Type B pancreatic cell (in vitro differentiated cells): Measurements from ENCODE around the gene SNX15. TPM values are rescaled to one million over a fixed set of nuclear protein-coding genes. Genes with fewer than 3 reads are reported as not detected.
"Not testable (repeated sequence)": the region's sequence is repeated elsewhere in the genome, so short reads cannot be mapped to it uniquely, and the experiment has no call there.

Experiments
- DNase-seq: peaks from one replicate; pipeline ENCODE4 v3.0.0; 2021; ENCODE audit warnings: mixed read lengths; ENCODE audit not compliant: unreplicated experiment; ENCODE audit errors: extremely low spot score
- H3K27ac Mint-ChIP-seq: 2 replicates; pipeline ENCODE4 v1.8.0; 2021; ENCODE audit warnings: mild to moderate bottlenecking, mixed read lengths
- H3K27me3 Mint-ChIP-seq: 2 replicates; pipeline ENCODE4 v1.8.0; 2021; ENCODE audit warnings: mixed read lengths
- H3K36me3 Mint-ChIP-seq: 2 replicates; pipeline ENCODE4 v1.8.0; 2021; ENCODE audit warnings: mixed read lengths
- H3K4me1 Mint-ChIP-seq: one replicate; pipeline ENCODE4 v1.8.0; 2021; ENCODE audit warnings: mixed read lengths; ENCODE audit not compliant: unreplicated experiment
- H3K4me3 Mint-ChIP-seq: 2 replicates; pipeline ENCODE4 v1.8.0; 2021; ENCODE audit warnings: mild to moderate bottlenecking, mixed read lengths
- H3K9me3 Mint-ChIP-seq: 2 replicates; pipeline ENCODE4 v1.8.0; 2021; ENCODE audit warnings: mixed read lengths
- CTCF ChIP-seq: fragments of 200-600 bp; sonication (generic); conservative IDR thresholded peaks from 2 replicates; pipeline ENCODE4 v1.5.0; 2021; ENCODE audit warnings: antibody characterized with exemption, mild to moderate bottlenecking
- total RNA-seq: library from RNA; stranded (reverse); gene quantifications from 2 replicates; pipeline ENCODE4 v1.2.1, GENCODE V29; 2021; ENCODE audit warnings: low replicate concordance

The SNX15 gene
- total RNA-seq, 1 donor from 2014 or later = 25.3 TPM

- no peaks in the 10 kb centered on the region for H3K9me3 Mint-ChIP-seq
- H3K27ac Mint-ChIP-seq = no peak overlapping the region
- DNase-seq = no peak
- H3K36me3 Mint-ChIP-seq = no peaks in the 10 kb centered on the region
- no peak overlapping the region for H3K4me3 Mint-ChIP-seq
- H3K4me1 Mint-ChIP-seq = peaks cover 11% of the 10 kb centered on the region
- no peak for TF ChIP-seq CTCF
- no peaks in the 10 kb centered on the region for H3K27me3 Mint-ChIP-seq
These were observed 27.8 kb upstream of the SNX15 start for GRCh38 chr11:64999478-64999877.

GRCh38 chr11:65002706-65003105, 24.5 kb upstream of the SNX15 start:
- TF ChIP-seq CTCF = no peak
- no peak overlapping the region for H3K4me3 Mint-ChIP-seq
- peaks cover 7% of the 10 kb centered on the region for H3K4me1 Mint-ChIP-seq
- H3K27ac Mint-ChIP-seq = no peak overlapping the region
- no peaks in the 10 kb centered on the region for H3K36me3 Mint-ChIP-seq
- no peaks in the 10 kb centered on the region for H3K27me3 Mint-ChIP-seq
- H3K9me3 Mint-ChIP-seq = no peaks in the 10 kb centered on the region
- DNase-seq = no peak

- Mint-ChIP-seq H3K4me1 (peaks cover 5% of the 10 kb centered on the region), H3K27ac (no peak overlapping the region), H3K4me3 (no peak overlapping the region), H3K36me3 (no peaks in the 10 kb centered on the region), H3K9me3 (no peaks in the 10 kb centered on the region), H3K27me3 (no peaks in the 10 kb centered on the region)
- no peak for DNase-seq
- TF ChIP-seq CTCF = no peak
These were observed 24.0 kb upstream of the SNX15 start for GRCh38 chr11:65003282-65003681.

- H3K36me3 Mint-ChIP-seq, DNase-seq, H3K4me1 Mint-ChIP-seq, H3K4me3 Mint-ChIP-seq, H3K27ac Mint-ChIP-seq, H3K27me3 Mint-ChIP-seq, H3K9me3 Mint-ChIP-seq: not testable (repeated sequence)
These were observed 23.3 kb upstream of the SNX15 start for GRCh38 chr11:65003968-65004367.

GRCh38 chr11:65008016-65008415, 19.2 kb upstream of the SNX15 start:
- no peaks in the 10 kb centered on the region for H3K27me3 Mint-ChIP-seq
- H3K4me3 Mint-ChIP-seq = no peak overlapping the region
- no peaks in the 10 kb centered on the region for H3K36me3 Mint-ChIP-seq
- H3K4me1 Mint-ChIP-seq = peaks cover 1% of the 10 kb centered on the region
- no peak for DNase-seq
- TF ChIP-seq CTCF = no peak
- H3K27ac Mint-ChIP-seq = no peak overlapping the region
- H3K9me3 Mint-ChIP-seq = no peaks in the 10 kb centered on the region

- H3K36me3 Mint-ChIP-seq = no peaks in the 10 kb centered on the region
- H3K4me3 Mint-ChIP-seq = no peak overlapping the region
- TF ChIP-seq CTCF = no peak
- no peak overlapping the region for H3K27ac Mint-ChIP-seq
- no peaks in the 10 kb centered on the region for H3K9me3 Mint-ChIP-seq
- H3K27me3 Mint-ChIP-seq = no peaks in the 10 kb centered on the region
- no peak for DNase-seq
- H3K4me1 Mint-ChIP-seq = peaks cover 6% of the 10 kb centered on the region
These were observed 18.4 kb upstream of the SNX15 start for GRCh38 chr11:65008873-65009272.
